Measurements from ENCODE around the gene GPATCH4.

GRCh38 chr1:156648496-156648895 lies 47.2 kb upstream of the GPATCH4 start:
- TF ChIP-seq ETV6 (conservative IDR thresholded peaks at IDR 0.05 in 1 of 2, IDR thresholded peaks at IDR 0.05 in 1 of 2; ENCODE audit: borderline replicate concordance in 1 of 2, low read depth in 1 of 2), result no peak
- TF ChIP-seq ZNF274 (IDR thresholded peaks at IDR 0.05; ENCODE audit: insufficient read depth, insufficient read length), result no peak
